Measurements from ENCODE around the gene MXRA7.

DNA sequence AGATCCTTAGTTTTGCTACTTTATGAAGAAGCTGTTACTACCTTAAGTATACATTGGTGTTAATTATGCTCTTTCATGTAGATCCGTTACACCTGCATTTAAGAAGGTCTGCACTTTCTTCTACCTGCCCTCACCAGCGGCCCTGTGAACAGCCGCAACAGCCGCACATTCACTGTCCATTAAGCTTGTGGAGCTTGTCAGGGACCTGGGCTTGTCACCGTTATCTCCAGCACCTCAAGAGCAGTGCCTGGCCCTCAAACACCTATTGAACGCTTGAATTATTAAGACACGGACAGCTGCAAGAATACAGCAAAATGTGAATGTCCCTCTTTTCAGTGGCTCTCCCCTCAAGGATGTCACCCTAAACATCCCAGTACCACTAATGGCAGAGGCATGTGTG, 3.0 kb upstream of the MXRA7 start:
- TF ChIP-seq, protein P1, sequence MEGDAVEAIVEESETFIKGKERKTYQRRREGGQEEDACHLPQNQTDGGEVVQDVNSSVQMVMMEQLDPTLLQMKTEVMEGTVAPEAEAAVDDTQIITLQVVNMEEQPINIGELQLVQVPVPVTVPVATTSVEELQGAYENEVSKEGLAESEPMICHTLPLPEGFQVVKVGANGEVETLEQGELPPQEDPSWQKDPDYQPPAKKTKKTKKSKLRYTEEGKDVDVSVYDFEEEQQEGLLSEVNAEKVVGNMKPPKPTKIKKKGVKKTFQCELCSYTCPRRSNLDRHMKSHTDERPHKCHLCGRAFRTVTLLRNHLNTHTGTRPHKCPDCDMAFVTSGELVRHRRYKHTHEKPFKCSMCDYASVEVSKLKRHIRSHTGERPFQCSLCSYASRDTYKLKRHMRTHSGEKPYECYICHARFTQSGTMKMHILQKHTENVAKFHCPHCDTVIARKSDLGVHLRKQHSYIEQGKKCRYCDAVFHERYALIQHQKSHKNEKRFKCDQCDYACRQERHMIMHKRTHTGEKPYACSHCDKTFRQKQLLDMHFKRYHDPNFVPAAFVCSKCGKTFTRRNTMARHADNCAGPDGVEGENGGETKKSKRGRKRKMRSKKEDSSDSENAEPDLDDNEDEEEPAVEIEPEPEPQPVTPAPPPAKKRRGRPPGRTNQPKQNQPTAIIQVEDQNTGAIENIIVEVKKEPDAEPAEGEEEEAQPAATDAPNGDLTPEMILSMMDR (IDR thresholded peaks at IDR 0.05; ENCODE audit: borderline replicate concordance, extremely low read depth, low read length, poor library complexity, severe bottlenecking): no peak
- no peak for TF ChIP-seq EZH2 (IDR thresholded peaks at IDR 0.05; ENCODE audit: borderline replicate concordance, low read depth, low read length, severe bottlenecking)
